HepG2 (cell line): ENCODE data around the gene OR4D5. TPM values are rescaled to one million over a fixed set of nuclear protein-coding genes. Genes with fewer than 3 reads are reported as not detected.

Experiments used
- HNF4A ChIP-seq: sonication (generic); formaldehyde crosslinking; IDR thresholded peaks from 2 replicates; pipeline ENCODE4 v1.4.0; 2020; ENCODE audit warnings: missing genetic modification reagents
- IRX3 ChIP-seq: sonication (generic); formaldehyde crosslinking; IDR thresholded peaks from 2 replicates; pipeline ENCODE4 v1.8.1; 2023; ENCODE audit warnings: mild to moderate bottlenecking, low read depth, missing genetic modification reagents, borderline replicate concordance
- SYNCRIP ChIP-seq: fragments of 200-400 bp; formaldehyde crosslinking; IDR thresholded peaks from 2 replicates; pipeline ENCODE4 v1.6.1; 2018; ENCODE audit warnings: mild to moderate bottlenecking, low read depth, low read length; ENCODE audit not compliant: insufficient read depth
- THRA ChIP-seq: sonication (generic); formaldehyde crosslinking; IDR thresholded peaks from 2 replicates; pipeline ENCODE4 v1.4.0; 2020; ENCODE audit warnings: missing genetic modification reagents, borderline replicate concordance
- ZNF235 ChIP-seq: sonication (generic); formaldehyde crosslinking; IDR thresholded peaks from 2 replicates; pipeline ENCODE4 v1.8.1; 2023; ENCODE audit warnings: mild to moderate bottlenecking, missing genetic modification reagents, borderline replicate concordance
- polyA plus RNA-seq, 8 experiments: library from polyadenylated mRNA; depleted of rRNA in 3 of 8; stranded (reverse) in 7 of 8; unstranded in 1 of 8; fragments of >200 nt; fragmentation: Illumina TruSeq in 4 of 8; extraction: Trizol in 4 of 8; gene quantifications; 2 replicates each; pipeline versions ENCODE4 v1.2.1 to v1.2.3, GENCODE V29; 2011 to 2016; ENCODE audit warnings: low read depth in 4 of 8, missing spikeins in 1 of 8, mixed read lengths in 1 of 8; ENCODE audit not compliant: insufficient read depth in 1 of 8
- total RNA-seq, 5 experiments: library from RNA; depleted of rRNA; stranded (reverse); fragments of >200 nt; fragmentation: Illumina TruSeq; extraction: Trizol; gene quantifications; 2 replicates each; pipeline ENCODE4 v1.2.3, GENCODE V29; 2016; ENCODE audit warnings: low read depth in 1 of 5

OR4D5 gene
- total and polyA plus RNA-seq, 2 of the 13 experiments (the other 11 are each of a cell fraction or from before 2014, with no cell fraction given) = not detected

- TF ChIP-seq THRA (CRISPR knock-in tag) (no peak), ZNF235 (CRISPR knock-in tag) (no peak), SYNCRIP (no peak), IRX3 (no peak), HNF4A (CRISPR knock-in tag) (no peak)
These were observed 39.9 kb downstream of the OR4D5 start (continued) for GRCh38 chr11:123979311-123979710.

Other genes starting within 250 kb of the OR4D5 start
- gene ZNF202, start 198.0 kb upstream of the OR4D5 start, total RNA-seq (2016; rRNA removed; fragmentation: Illumina TruSeq; extraction: Trizol) = 7.0 and 7.7 TPM in 2 replicates
- 7.9 and 8.9 TPM in 2 replicates for gene ZNF202, start 198.0 kb upstream of the OR4D5 start, polyA plus RNA-seq (2011; rRNA removed)
- gene OR6X1, start 185.1 kb upstream of the OR4D5 start, total RNA-seq (2016; rRNA removed; fragmentation: Illumina TruSeq; extraction: Trizol) = not detected in 2 replicates
- gene OR6X1, start 185.1 kb upstream of the OR4D5 start, polyA plus RNA-seq (2011; rRNA removed) = not detected in 2 replicates
- not detected in 2 replicates for gene OR6M1, start 133.3 kb upstream of the OR4D5 start, total RNA-seq (2016; rRNA removed; fragmentation: Illumina TruSeq; extraction: Trizol)
- not detected in 2 replicates for gene OR6M1, start 133.3 kb upstream of the OR4D5 start, polyA plus RNA-seq (2011; rRNA removed)
- gene TMEM225, start 53.9 kb upstream of the OR4D5 start, total RNA-seq (2016; rRNA removed; fragmentation: Illumina TruSeq; extraction: Trizol) = not detected in 2 replicates
- gene TMEM225, start 53.9 kb upstream of the OR4D5 start, polyA plus RNA-seq (2011; rRNA removed) = not detected in 2 replicates
- not detected in 2 replicates for gene OR8D4, start 37.5 kb upstream of the OR4D5 start, total RNA-seq (2016; rRNA removed; fragmentation: Illumina TruSeq; extraction: Trizol)
- gene OR8D4, start 37.5 kb upstream of the OR4D5 start, polyA plus RNA-seq (2011; rRNA removed) = not detected in 2 replicates
- not detected in 2 replicates for gene OR6T1, start 4.2 kb downstream of the OR4D5 start, total RNA-seq (2016; rRNA removed; fragmentation: Illumina TruSeq; extraction: Trizol)
- gene OR6T1, start 4.2 kb downstream of the OR4D5 start, polyA plus RNA-seq (2011; rRNA removed) = not detected in 2 replicates
- gene OR10S1, start 38.2 kb downstream of the OR4D5 start, total RNA-seq (2016; rRNA removed; fragmentation: Illumina TruSeq; extraction: Trizol) = not detected in 2 replicates
- not detected in 2 replicates for gene OR10S1, start 38.2 kb downstream of the OR4D5 start, polyA plus RNA-seq (2011; rRNA removed)
- gene OR10G6, start 55.5 kb downstream of the OR4D5 start, total RNA-seq (2016; rRNA removed; fragmentation: Illumina TruSeq; extraction: Trizol) = not detected in 2 replicates
- gene OR10G6, start 55.5 kb downstream of the OR4D5 start, polyA plus RNA-seq (2011; rRNA removed) = not detected in 2 replicates
- gene OR10G4, start 73.4 kb downstream of the OR4D5 start, total RNA-seq (2016; rRNA removed; fragmentation: Illumina TruSeq; extraction: Trizol) = not detected in 2 replicates
- gene OR10G4, start 73.4 kb downstream of the OR4D5 start, polyA plus RNA-seq (2011; rRNA removed) = not detected in 2 replicates
- not detected in 2 replicates for gene OR10G9, start 83.4 kb downstream of the OR4D5 start, total RNA-seq (2016; rRNA removed; fragmentation: Illumina TruSeq; extraction: Trizol)
- not detected in 2 replicates for gene OR10G9, start 83.4 kb downstream of the OR4D5 start, polyA plus RNA-seq (2011; rRNA removed)
- gene OR10G8, start 87.2 kb downstream of the OR4D5 start, total RNA-seq (2016; rRNA removed; fragmentation: Illumina TruSeq; extraction: Trizol) = not detected in 2 replicates
- gene OR10G8, start 87.2 kb downstream of the OR4D5 start, polyA plus RNA-seq (2011; rRNA removed) = not detected in 2 replicates
- not detected in 2 replicates for gene OR10G7, start 101.7 kb downstream of the OR4D5 start, total RNA-seq (2016; rRNA removed; fragmentation: Illumina TruSeq; extraction: Trizol)
- gene OR10G7, start 101.7 kb downstream of the OR4D5 start, polyA plus RNA-seq (2011; rRNA removed) = not detected in 2 replicates
- gene VWA5A, start 175.8 kb downstream of the OR4D5 start, total RNA-seq (2016; rRNA removed; fragmentation: Illumina TruSeq; extraction: Trizol) = 1.3 and 1.4 TPM in 2 replicates
- gene VWA5A, start 175.8 kb downstream of the OR4D5 start, polyA plus RNA-seq (2011; rRNA removed) = 1.6 and 1.8 TPM in 2 replicates
- gene OR10D3, start 243.7 kb downstream of the OR4D5 start, total RNA-seq (2016; rRNA removed; fragmentation: Illumina TruSeq; extraction: Trizol) = not detected in 2 replicates
- not detected in 2 replicates for gene OR10D3, start 243.7 kb downstream of the OR4D5 start, polyA plus RNA-seq (2011; rRNA removed)